Measurements from ENCODE around the gene MTMR3. TPM values are rescaled to one million over a fixed set of nuclear protein-coding genes. Genes with fewer than 3 reads are reported as not detected.
"Not testable (repeated sequence)": the region's sequence is repeated elsewhere in the genome, so short reads cannot be mapped to it uniquely, and the experiment has no call there.

The MTMR3 gene
- total RNA-seq, 1 experiment from 2014 or later: 27.3 TPM

- Mint-ChIP-seq H3K9me3 (ENCODE audit: unreplicated experiment) (no peaks in the 10 kb centered on the region), H3K27ac (ENCODE audit: unreplicated experiment) (no peak overlapping the region), H3K4me3 (ENCODE audit: unreplicated experiment) (no peak overlapping the region), H3K27me3 (ENCODE audit: insufficient read depth, unreplicated experiment) (no peaks in the 10 kb centered on the region), H3K36me3 (ENCODE audit: insufficient read depth, unreplicated experiment) (no peaks in the 10 kb centered on the region), H3K4me1 (ENCODE audit: low read depth, unreplicated experiment) (no peaks in the 10 kb centered on the region)
- no peak for TF ChIP-seq CTCF (IDR thresholded peaks at IDR 0.05; ENCODE audit: insufficient read depth in 1 of 2, low read depth in 1 of 2, low read length in 1 of 2, severe bottlenecking in 1 of 2, unreplicated experiment in 1 of 2)
- Histone ChIP-seq H3K27me3 (replicated peaks; ENCODE audit: control insufficient read depth, insufficient read depth, low read length) (no peaks in the 10 kb centered on the region), H3K4me1 (no peaks in the 10 kb centered on the region), H3K4me3 (ENCODE audit: low read depth, low read length) (no peak overlapping the region), H3K9me3 (no peaks in the 10 kb centered on the region), H3K36me3 (ENCODE audit: control insufficient read depth, insufficient read depth, low read length) (no peaks in the 10 kb centered on the region)
- CTCF ChIA-PET: interaction anchor here (0.6 kb wide), 2 partner anchors 41 to 101 kb away, joined by 6 to 9 read pairs; no protein-coding TSS in a partner anchor
- BruUV-seq (replicated peaks): no TSS peak
- POLR2A ChIA-PET: no interaction called here
- DNase-seq: no peak
- intact Hi-C loops (cut with micrococcal nuclease; ENCODE audit: unreplicated experiment): no loop called here
Measured at GRCh38 chr22:29861672-29862297, 21.2 kb upstream of the MTMR3 start.

GRCh38 chr22:29865572-29865971 is 17.4 kb upstream of the MTMR3 start:
- H3K27ac Mint-ChIP-seq (ENCODE audit: unreplicated experiment); H3K4me3 Mint-ChIP-seq (ENCODE audit: unreplicated experiment); DNase-seq; intact Hi-C loops (cut with micrococcal nuclease; ENCODE audit: unreplicated experiment); H3K27me3 ChIP-seq (replicated peaks; ENCODE audit: control insufficient read depth, insufficient read depth, low read length); H3K9me3 Mint-ChIP-seq (ENCODE audit: unreplicated experiment); BruUV-seq (replicated peaks); H3K4me1 ChIP-seq; H3K36me3 Mint-ChIP-seq (ENCODE audit: insufficient read depth, unreplicated experiment); H3K4me1 Mint-ChIP-seq (ENCODE audit: low read depth, unreplicated experiment); H3K4me3 ChIP-seq (ENCODE audit: low read depth, low read length); H3K27me3 Mint-ChIP-seq (ENCODE audit: insufficient read depth, unreplicated experiment); H3K36me3 ChIP-seq (ENCODE audit: control insufficient read depth, insufficient read depth, low read length); POLR2A ChIA-PET; H3K9me3 ChIP-seq: not testable (repeated sequence)
- CTCF ChIA-PET: interaction anchor here (0.6 kb wide), 1 partner anchor 63 kb away, joined by 3 read pairs; no protein-coding TSS in a partner anchor

- H3K36me3 Mint-ChIP-seq (ENCODE audit: insufficient read depth, unreplicated experiment): no peaks in the 10 kb centered on the region
- no peaks in the 10 kb centered on the region for H3K9me3 Mint-ChIP-seq (ENCODE audit: unreplicated experiment)
- BruUV-seq (replicated peaks): no TSS peak
- H3K36me3 ChIP-seq (ENCODE audit: control insufficient read depth, insufficient read depth, low read length): no peaks in the 10 kb centered on the region
- H3K4me3 ChIP-seq (ENCODE audit: low read depth, low read length): no peak overlapping the region
- H3K9me3 ChIP-seq: no peaks in the 10 kb centered on the region
- no peaks in the 10 kb centered on the region; the same call in 1 of the 2 replicates for H3K27me3 ChIP-seq (replicated peaks; ENCODE audit: control insufficient read depth, insufficient read depth, low read length)
- no peak overlapping the region for H3K4me3 Mint-ChIP-seq (ENCODE audit: unreplicated experiment)
- CTCF ChIA-PET: no interaction called here
- no peak overlapping the region for H3K27ac Mint-ChIP-seq (ENCODE audit: unreplicated experiment)
- no peaks in the 10 kb centered on the region; the same call in 1 of the 2 replicates for H3K4me1 ChIP-seq
- DNase-seq: no peak
- POLR2A ChIA-PET: no interaction called here
- H3K27me3 Mint-ChIP-seq (ENCODE audit: insufficient read depth, unreplicated experiment): no peaks in the 10 kb centered on the region
- TF ChIP-seq CTCF (IDR thresholded peaks at IDR 0.05; ENCODE audit: insufficient read depth in 1 of 2, low read depth in 1 of 2, low read length in 1 of 2, severe bottlenecking in 1 of 2, unreplicated experiment in 1 of 2): no peak
- no peaks in the 10 kb centered on the region for H3K4me1 Mint-ChIP-seq (ENCODE audit: low read depth, unreplicated experiment)
- intact Hi-C loops (cut with micrococcal nuclease; ENCODE audit: unreplicated experiment): no loop called here
Measured at GRCh38 chr22:29867260-29867659, 15.7 kb upstream of the MTMR3 start.

All from Caco-2 (cell line).